B cell (primary cell): Measurements from ENCODE around the gene DISP2.

Experiments
- CTCF ChIP-seq: fragments of 200-600 bp; IDR thresholded peaks from one replicate; pipeline ENCODE4 v1.8.0; 2022; ENCODE audit warnings: antibody characterized with exemption, mild to moderate bottlenecking
- EZH2 ChIP-seq: IDR thresholded peaks from 2 replicates; pipeline ENCODE4 v1.6.1; 2012; ENCODE audit warnings: borderline replicate concordance, low read depth, mild to moderate bottlenecking, moderate library complexity, low read length; ENCODE audit not compliant: insufficient read depth, poor library complexity, severe bottlenecking

GRCh38 chr15:40363611-40364010, 5.6 kb downstream of the DISP2 start:
- TF ChIP-seq CTCF (no peak), EZH2 (no peak)
